Activated effector memory CD4-positive, alpha-beta T cell treated with anti-CD3 and anti-CD28 coated beads, Interleukin-2, amount 50 U/mL, for 16 hours (primary cell): ENCODE results near the gene SORCS3.

Source experiments
- DNase-seq: peaks from one replicate; pipeline ENCODE4 v3.0.0-alpha.2; 2020

SORCS3 gene

GRCh38 chr10:104641187-104641936, at the start of gene SORCS3:
Gene SORCS3, plus strand, starts transcription at chr10:104641290.
- DNase-seq, result no peak

GRCh38 chr10:104591441-104591840, 49.6 kb upstream of the SORCS3 start:
- no peak for DNase-seq

GRCh38 chr10:104601166-104601565, 39.9 kb upstream of the SORCS3 start:
- DNase-seq, result no peak

GRCh38 chr10:104608091-104608828, 32.8 kb upstream of the SORCS3 start:
- no peak for DNase-seq

GRCh38 chr10:104612571-104613205, 28.4 kb upstream of the SORCS3 start:
- no peak for DNase-seq

GRCh38 chr10:104613406-104613805, 27.7 kb upstream of the SORCS3 start:
- no peak for DNase-seq

GRCh38 chr10:104614245-104614831, 26.8 kb upstream of the SORCS3 start:
- peak; percentile 64 for DNase-seq

GRCh38 chr10:104615136-104615535, 26.0 kb upstream of the SORCS3 start:
- DNase-seq, result no peak

GRCh38 chr10:104617831-104618230, 23.3 kb upstream of the SORCS3 start:
- DNase-seq, result no peak

GRCh38 chr10:104622175-104622574, 18.9 kb upstream of the SORCS3 start:
- no peak for DNase-seq

GRCh38 chr10:104622598-104623209, 18.4 kb upstream of the SORCS3 start:
- no peak for DNase-seq

- no peak for DNase-seq
These were observed 10.4 kb upstream of the SORCS3 start for GRCh38 chr10:104630731-104631130.

GRCh38 chr10:104631946-104632345, 9.1 kb upstream of the SORCS3 start:
- DNase-seq, result no peak

- DNase-seq, result no peak
These were observed 2.1 kb upstream of the SORCS3 start for GRCh38 chr10:104638861-104639589.

GRCh38 chr10:104639590-104640338, 1.3 kb upstream of the SORCS3 start:
- no peak for DNase-seq

- DNase-seq, result no peak
These were observed 527 bp upstream of the SORCS3 start for GRCh38 chr10:104640339-104641186.

GRCh38 chr10:104641937-104642657, 1.0 kb downstream of the SORCS3 start:
- no peak for DNase-seq

- no peak for DNase-seq
These were observed 1.7 kb downstream of the SORCS3 start for GRCh38 chr10:104642658-104643302.

- DNase-seq, result no peak
These were observed 2.2 kb downstream of the SORCS3 start for GRCh38 chr10:104643303-104643663.
